Fibroblast of peridontal ligament (primary cell): ENCODE results near the gene PMM2.

Experiments used
- DNase-seq: peaks from one replicate; pipeline ENCODE4 v3.0.0-alpha.2; 2010; ENCODE audit errors: extremely low read depth

PMM2 gene

DNA sequence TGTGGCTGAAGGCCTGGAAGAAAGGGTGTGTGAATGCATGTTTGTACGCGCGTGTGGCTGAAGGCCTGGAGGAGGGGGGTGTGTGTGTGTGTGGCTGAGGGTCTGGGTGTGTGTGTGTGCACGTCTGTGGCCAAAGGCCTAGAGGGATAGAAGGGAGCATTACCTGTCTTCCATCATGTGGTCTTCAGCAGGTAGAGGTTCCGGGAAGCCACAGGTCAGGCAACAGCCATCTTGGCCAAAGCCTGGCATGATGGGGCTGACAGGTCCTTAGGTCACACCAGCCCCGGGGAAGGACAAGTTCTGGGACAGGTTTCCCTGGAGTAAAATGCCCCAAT lies 89.8 kb downstream of the PMM2 start:
- no peak for DNase-seq

DNA sequence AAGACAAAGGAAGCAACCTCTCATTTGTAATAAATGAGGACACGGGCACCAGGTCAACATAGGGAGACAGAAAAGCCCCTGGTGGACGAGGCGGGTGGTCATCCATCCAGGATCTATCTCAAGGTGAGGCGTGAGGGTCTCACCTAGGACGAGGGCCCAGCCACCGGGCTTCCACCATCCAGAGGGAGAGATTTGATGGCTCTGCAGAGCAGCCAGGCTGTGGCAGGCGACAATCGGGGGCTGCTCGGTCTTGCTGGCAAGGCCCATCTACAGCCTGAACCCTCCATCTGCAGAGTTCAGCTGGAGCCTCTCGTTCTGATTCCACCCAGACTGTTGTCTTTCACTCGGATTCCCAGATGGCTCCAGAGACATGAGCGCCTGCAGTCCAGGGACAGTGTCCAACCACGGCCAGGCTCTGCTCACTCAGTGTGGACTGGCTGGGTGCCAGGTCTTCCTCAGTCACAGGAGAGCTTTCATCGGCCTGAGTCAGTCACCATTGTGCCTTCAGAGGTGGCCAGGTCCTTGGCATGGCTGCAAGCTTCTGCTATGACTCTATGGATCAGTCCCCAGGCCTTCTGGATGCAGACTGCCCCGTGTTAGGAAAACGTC lies 90.4 kb downstream of the PMM2 start:
- no peak for DNase-seq

DNA sequence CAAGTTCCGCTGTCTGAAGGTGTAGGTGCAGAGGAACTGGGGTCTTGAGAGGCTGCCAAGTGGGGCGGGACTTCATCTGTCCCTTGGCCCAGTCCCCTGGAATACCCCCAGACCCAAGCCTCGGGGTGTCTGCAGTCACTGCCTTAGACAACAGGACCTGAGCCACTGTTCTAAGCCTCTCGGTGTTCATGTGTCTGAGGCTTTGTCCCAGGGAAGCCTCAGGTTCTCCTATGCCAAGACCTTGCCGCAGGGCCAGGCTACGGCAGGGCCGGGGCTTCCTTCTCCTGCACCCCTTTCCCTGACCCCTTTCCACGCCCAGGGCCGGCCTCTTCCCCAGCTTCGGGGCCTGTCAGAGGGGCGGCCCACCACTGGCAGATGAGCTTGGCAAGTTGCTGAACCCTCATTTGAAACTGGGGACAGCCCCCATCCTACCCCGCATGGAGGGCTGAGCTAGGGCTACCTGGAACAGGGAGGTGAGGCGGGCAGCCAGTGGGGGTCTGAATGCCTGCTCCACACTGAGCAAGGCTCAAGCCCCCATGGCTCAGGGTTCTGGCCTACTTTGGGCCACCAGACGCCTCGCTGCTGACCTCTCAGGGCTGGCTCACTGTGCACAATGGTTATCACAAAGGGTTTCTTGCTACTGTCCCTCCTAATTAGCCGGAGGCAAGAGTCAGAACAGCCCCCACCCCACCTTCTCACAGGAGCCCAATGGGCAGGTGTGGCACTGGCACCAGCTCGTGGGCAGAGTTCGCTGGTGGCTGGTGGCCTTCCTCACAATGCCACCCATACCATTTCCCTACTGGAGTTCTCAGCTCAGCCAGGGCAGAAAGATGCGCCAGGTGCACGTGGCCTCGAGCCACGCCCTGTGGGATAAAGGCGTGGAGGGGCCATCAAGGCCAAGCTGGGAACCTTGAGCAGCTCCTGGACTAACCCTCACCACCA lies 91.6 kb downstream of the PMM2 start:
- no peak for DNase-seq

DNA sequence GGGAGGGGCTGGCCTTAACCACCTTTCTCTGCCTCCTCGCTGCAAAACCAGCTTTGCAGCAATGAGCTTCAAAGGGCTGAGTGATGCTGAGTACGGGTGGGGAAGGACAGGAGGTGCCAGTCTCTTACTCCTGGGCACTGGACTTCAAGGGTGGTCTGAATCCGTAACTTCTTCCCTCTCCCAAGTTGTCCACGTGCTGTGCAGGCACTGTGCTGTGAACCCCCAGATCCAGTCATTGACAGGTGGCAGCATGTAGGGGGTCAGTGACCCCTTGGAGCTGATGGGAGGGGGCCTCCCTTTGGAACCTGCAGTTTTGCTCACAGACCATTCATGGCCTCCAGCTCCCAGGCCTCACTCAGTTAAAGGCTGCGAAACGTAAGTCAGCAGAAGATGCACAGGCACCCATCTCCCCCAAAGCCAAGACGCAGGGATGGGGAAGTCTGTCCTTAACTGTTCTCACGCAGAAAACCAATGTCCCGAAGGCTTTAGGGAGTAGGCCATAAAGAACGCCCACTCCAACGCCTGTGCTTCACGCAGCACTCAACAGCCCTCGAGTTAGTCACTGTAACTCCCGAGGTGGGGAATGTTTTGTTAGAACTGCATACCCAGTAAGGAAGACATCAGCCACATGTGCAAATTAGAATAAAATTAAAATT lies 92.4 kb downstream of the PMM2 start:
- DNase-seq = no peak

DNA sequence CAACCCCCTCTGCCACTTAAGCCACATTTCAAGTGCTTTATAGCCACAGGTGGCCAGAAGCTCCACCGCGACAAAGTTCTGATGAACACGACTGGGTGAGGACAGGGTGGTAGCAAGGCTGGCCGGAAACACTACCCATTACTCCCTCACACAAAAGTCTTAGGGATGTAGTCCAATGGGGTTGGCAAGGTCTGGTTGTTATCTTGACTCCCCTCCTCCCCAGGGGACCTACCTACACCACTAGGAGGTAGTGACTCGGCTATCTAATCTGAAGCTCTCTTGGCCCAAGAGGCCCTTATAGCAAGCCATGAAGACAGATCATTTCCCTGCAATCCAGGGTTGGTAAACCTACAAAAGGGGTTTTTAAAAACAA lies 92.9 kb downstream of the PMM2 start:
- DNase-seq = no peak

DNA sequence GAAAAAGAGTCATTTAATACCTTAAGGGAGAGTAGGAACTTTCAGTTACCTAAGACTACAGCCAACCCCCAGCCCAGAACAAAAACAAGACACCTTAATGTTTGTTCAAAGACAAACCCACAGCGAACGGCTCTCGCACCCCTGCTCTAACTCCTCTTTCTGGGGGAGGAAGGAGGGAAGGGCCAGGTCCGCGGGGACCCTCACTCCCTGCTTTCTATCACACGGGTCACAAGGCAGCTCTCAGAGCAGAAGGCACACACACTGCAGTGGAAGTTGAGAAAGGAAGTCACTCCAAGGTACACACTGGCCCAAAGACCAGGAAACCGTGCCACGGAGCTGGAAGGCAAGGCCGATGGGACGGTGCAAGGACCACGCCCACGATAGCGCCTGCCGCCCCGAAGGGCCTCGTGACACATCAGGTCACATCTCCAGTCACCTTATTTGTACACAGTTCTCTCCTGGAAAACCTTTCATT lies 94.5 kb downstream of the PMM2 start:
- no peak for DNase-seq

DNA sequence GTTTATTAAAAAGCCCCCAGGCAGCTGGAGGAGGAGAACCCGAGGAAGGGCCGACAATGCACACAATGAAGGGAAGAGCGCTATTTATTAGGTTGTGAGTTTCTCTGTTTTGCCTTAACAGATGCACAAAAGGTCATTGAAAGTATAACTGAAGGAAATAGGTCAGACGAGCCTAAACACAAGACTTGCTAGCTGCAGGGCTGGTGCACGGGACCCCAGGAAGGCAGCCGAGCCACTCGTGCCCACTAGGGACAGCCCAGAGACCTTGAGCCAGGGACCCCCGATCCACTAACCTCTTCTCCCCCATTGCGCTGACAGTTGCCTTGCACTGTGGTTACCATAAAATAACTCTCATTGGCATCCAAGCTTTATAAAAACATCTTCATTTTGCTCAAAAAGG lies 95.8 kb downstream of the PMM2 start:
- no peak for DNase-seq

DNA sequence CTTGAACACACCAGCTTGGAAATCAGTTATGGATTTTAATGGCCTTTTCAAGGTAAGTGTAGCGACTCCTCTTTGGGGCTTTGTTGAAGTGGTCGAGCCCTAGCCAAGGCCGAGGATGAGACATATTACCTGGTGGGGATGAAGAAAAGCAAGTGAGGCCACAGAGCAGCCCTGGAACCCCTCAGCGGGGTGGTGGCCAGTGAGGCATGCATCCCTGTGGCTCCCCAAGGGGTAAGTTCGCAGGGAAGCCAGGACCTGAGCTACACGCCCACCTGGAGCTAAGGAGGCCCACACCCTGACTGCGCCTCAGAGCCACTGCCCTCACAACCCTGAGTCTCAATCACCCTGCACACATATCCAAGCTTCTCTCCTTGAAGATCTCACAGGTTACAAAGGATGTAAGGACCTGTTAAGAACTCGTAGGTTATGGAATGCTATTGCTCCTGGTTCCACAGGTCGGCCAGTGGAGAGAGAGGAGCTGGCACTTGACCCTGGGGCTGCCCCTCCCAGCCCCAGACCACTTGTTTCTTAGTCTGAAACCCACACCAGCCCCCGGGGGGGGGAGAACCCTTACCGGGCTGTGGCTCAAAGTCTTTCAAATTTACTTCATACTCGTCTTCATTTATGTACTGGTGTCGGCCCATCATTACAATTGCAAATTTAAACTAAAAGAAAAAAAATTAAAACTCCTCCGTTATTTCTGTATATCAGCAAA lies 96.5 kb downstream of the PMM2 start:
- no peak for DNase-seq

DNA sequence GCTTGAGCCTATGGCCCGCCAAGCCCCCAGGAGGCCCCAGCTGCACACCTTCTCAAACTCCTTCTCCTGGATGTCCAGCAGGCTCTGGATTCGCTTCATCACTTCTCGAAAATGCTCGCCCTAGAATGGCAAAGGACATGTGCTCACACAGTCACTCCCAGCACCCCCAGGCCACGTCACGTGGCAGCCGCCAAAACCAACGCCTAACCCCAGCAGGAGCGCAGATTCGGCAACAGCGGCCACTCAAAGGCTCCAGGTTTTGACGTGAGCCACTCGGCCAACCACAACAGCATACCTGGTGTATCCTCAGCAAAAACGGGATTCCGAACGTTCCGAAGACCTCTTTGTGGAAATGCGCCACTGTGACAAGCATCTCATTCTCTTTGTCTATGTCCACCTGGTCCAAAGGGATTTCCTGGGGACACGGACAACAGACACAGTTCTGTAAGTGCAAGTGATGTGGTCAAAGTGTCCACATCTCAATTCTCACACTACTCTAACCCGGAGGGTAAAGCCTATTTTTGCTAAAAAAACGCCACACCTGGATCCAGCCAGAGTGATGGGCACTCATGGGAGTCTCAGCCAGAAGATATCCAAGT lies 97.2 kb downstream of the PMM2 start:
- no peak for DNase-seq

DNA sequence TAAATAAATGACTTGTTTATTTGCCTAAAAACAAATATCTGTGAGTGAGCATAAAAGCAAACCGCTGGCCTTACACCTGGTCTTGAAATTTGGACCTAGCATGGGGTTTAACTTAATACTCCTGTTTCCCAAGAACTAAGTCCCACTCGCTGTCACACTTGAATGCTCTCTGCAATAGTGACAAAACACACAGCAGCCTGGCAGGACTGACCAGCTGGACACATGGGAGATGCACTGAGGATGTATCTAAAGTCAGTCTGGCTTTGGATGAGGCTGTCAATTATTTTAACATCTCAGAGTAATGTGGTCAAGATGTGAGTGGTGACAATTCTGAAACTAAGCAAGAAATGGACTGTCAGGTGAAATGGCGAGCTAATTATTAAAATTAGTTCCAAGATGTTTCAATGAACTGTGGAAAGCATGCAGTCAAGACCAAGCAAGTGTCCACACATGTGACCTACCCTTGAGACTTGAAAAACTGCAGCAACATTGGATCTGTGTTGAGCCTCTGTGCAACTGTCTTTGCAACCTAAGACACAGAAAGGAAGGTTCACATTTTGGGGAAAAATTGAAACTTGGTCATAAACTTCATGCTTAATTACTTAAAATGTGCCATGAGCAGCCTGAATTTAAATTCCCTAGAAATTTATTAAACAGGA lies 101.2 kb downstream of the PMM2 start:
- DNase-seq = no peak
